ENCODE data around the gene ASPSCR1. TPM values are rescaled to one million over a fixed set of nuclear protein-coding genes. Genes with fewer than 3 reads are reported as not detected.

ASPSCR1 gene
- total RNA-seq, 2 experiments from 2014 or later: 77.8 to 89.1 TPM

DNA sequence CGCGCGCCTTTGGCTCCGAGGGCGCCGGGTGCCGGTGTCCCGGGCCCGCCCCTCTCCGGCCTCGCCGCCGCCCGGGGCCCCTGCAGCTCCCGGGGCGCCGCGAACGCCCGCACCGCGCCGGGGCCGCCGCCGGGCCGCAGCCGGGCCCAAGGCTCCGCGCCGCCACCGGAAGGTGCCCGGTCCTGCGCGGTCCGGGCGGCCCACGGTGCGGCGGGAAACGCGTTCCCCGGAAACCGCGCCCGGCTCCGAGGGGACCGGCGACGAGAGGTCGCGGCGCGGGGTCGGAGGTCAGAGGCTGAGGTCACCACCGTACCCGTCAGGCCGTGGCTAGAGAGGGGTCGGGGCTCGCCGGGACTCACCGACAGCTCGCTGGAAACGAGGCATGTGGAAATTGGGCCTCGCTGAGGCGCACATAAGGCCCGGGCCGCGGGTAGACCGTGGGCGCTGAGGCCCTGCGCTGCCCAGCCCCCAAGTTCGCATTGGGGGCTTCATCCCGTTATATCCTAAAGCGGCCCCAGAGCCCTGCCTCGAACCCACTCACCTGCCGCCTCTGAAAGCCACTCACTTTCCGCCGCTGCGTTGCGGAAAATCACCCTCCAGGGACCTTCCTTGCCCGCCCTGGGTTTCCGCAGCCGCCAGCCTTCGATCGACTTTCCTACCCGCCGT, 88.3 kb downstream of the ASPSCR1 start, which contains the start of gene DUS1L:
Gene DUS1L (minus strand): TSS at position 167 of the 666 bp plus-strand sequence. CDS start 745 bp downstream, outside the sequence.
- TSS peak; percentile 95 for BruUV-seq (replicated peaks)
- ChIA-PET POLR2A (interaction anchor here (0.8 to 1.0 kb wide), 3 partner anchors 11 to 40 kb away, joined by 3 to 5 read pairs (median 3); no protein-coding TSS in a partner anchor), CTCF (ENCODE audit: unreplicated experiment) (no interaction called here)
- no peaks in the 10 kb centered on the region; the same call in 1 of the 2 replicates for H4K20me1 ChIP-seq (ENCODE audit: insufficient read depth, low read length)
- no peaks in the 10 kb centered on the region for H3K9me2 ChIP-seq (ENCODE audit: insufficient read depth, low read length)
- H3K9me3 ChIP-seq (ENCODE audit: low read length): no peaks in the 10 kb centered on the region
- intact Hi-C loops (cut with micrococcal nuclease; ENCODE audit: unreplicated experiment): no loop called here
- peaks cover 19% of the 10 kb centered on the region for H3K4me1 ChIP-seq (ENCODE audit: insufficient read depth, low read length, poor library complexity, severe bottlenecking)
- H2AFZ ChIP-seq (ENCODE audit: low read length): peak within 1 kb of the TSS; percentile 78
- DNase-seq (ENCODE audit: low spot score): peak; percentile 84
- H3K4me3 ChIP-seq (ENCODE audit: low read depth, low read length, poor library complexity, severe bottlenecking): peak within 1 kb of the TSS; percentile 97
- peaks cover 34% of the 10 kb centered on the region for H3K36me3 ChIP-seq (ENCODE audit: insufficient read depth, low read length)
- H3K4me2 ChIP-seq (ENCODE audit: low read length): peak within 1 kb of the TSS; percentile 96
- peak within 1 kb of the TSS; percentile 42 for H3K27ac ChIP-seq (ENCODE audit: low read depth, low read length, poor library complexity, severe bottlenecking)
- H3K79me2 ChIP-seq (ENCODE audit: insufficient read depth, low read depth, low read length): peaks cover 18% of the 10 kb centered on the region; the same call in 1 of the 2 replicates
- no peak for TF ChIP-seq EZH2phosphoT487 (IDR thresholded peaks at IDR 0.05; ENCODE audit: borderline replicate concordance, low read depth, low read length)
- TF ChIP-seq, protein P1, sequence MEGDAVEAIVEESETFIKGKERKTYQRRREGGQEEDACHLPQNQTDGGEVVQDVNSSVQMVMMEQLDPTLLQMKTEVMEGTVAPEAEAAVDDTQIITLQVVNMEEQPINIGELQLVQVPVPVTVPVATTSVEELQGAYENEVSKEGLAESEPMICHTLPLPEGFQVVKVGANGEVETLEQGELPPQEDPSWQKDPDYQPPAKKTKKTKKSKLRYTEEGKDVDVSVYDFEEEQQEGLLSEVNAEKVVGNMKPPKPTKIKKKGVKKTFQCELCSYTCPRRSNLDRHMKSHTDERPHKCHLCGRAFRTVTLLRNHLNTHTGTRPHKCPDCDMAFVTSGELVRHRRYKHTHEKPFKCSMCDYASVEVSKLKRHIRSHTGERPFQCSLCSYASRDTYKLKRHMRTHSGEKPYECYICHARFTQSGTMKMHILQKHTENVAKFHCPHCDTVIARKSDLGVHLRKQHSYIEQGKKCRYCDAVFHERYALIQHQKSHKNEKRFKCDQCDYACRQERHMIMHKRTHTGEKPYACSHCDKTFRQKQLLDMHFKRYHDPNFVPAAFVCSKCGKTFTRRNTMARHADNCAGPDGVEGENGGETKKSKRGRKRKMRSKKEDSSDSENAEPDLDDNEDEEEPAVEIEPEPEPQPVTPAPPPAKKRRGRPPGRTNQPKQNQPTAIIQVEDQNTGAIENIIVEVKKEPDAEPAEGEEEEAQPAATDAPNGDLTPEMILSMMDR (conservative IDR thresholded peaks at IDR 0.05; ENCODE audit: low read length): no peak

Other genes starting within 250 kb of the ASPSCR1 start
- not detected in 2 replicates for gene GCGR, start 173.5 kb upstream of the ASPSCR1 start, total RNA-seq (2014; rRNA removed; shearing (Covaris generic))
- gene GCGR, start 173.5 kb upstream of the ASPSCR1 start, total RNA-seq (2022): not detected in 2 replicates
- 249 and 288 TPM in 2 replicates for gene MCRIP1, start 144.3 kb upstream of the ASPSCR1 start, total RNA-seq (2014; rRNA removed; shearing (Covaris generic))
- gene MCRIP1, start 144.3 kb upstream of the ASPSCR1 start, total RNA-seq (2022): 170 and 180 TPM in 2 replicates
- gene PPP1R27, start 142.6 kb upstream of the ASPSCR1 start, total RNA-seq (2014; rRNA removed; shearing (Covaris generic)): not detected in 2 replicates
- gene PPP1R27, start 142.6 kb upstream of the ASPSCR1 start, total RNA-seq (2022): not detected in 2 replicates
- 388 and 393 TPM in 2 replicates for gene P4HB, start 117.1 kb upstream of the ASPSCR1 start, total RNA-seq (2014; rRNA removed; shearing (Covaris generic))
- 502 and 577 TPM in 2 replicates for gene P4HB, start 117.1 kb upstream of the ASPSCR1 start, total RNA-seq (2022)
- 233 and 265 TPM in 2 replicates for gene ARHGDIA, start 106.3 kb upstream of the ASPSCR1 start, total RNA-seq (2014; rRNA removed; shearing (Covaris generic))
- 663 and 715 TPM in 2 replicates for gene ARHGDIA, start 106.3 kb upstream of the ASPSCR1 start, total RNA-seq (2022)
- 474 and 621 TPM in 2 replicates for gene ALYREF, start 86.0 kb upstream of the ASPSCR1 start, total RNA-seq (2014; rRNA removed; shearing (Covaris generic))
- 377 and 431 TPM in 2 replicates for gene ALYREF, start 86.0 kb upstream of the ASPSCR1 start, total RNA-seq (2022)
- gene ANAPC11, start 85.9 kb upstream of the ASPSCR1 start, total RNA-seq (2014; rRNA removed; shearing (Covaris generic)): 265 and 315 TPM in 2 replicates
- 225 and 227 TPM in 2 replicates for gene ANAPC11, start 85.9 kb upstream of the ASPSCR1 start, total RNA-seq (2022)
- gene NPB, start 75.4 kb upstream of the ASPSCR1 start, total RNA-seq (2014; rRNA removed; shearing (Covaris generic)): 3.2 and 3.9 TPM in 2 replicates
- 2.5 and 2.8 TPM in 2 replicates for gene NPB, start 75.4 kb upstream of the ASPSCR1 start, total RNA-seq (2022)
- 70.1 and 70.4 TPM in 2 replicates for gene PCYT2, start 66.2 kb upstream of the ASPSCR1 start, total RNA-seq (2014; rRNA removed; shearing (Covaris generic))
- 104 and 108 TPM in 2 replicates for gene PCYT2, start 66.2 kb upstream of the ASPSCR1 start, total RNA-seq (2022)
- 43.3 and 49.1 TPM in 2 replicates for gene SIRT7, start 59.5 kb upstream of the ASPSCR1 start, total RNA-seq (2014; rRNA removed; shearing (Covaris generic))
- gene SIRT7, start 59.5 kb upstream of the ASPSCR1 start, total RNA-seq (2022): 57.6 and 69.3 TPM in 2 replicates
- 16.9 and 22.7 TPM in 2 replicates for gene MAFG, start 49.9 kb upstream of the ASPSCR1 start, total RNA-seq (2014; rRNA removed; shearing (Covaris generic))
- 30.1 and 33.6 TPM in 2 replicates for gene MAFG, start 49.9 kb upstream of the ASPSCR1 start, total RNA-seq (2022)
- 211 and 239 TPM in 2 replicates for gene PYCR1, start 40.3 kb upstream of the ASPSCR1 start, total RNA-seq (2014; rRNA removed; shearing (Covaris generic))
- gene PYCR1, start 40.3 kb upstream of the ASPSCR1 start, total RNA-seq (2022): 165 and 173 TPM in 2 replicates
- gene MYADML2, start 30.4 kb upstream of the ASPSCR1 start, total RNA-seq (2014; rRNA removed; shearing (Covaris generic)): 0.19 TPM in 1 of 2 replicates, not detected in the other
- gene MYADML2, start 30.4 kb upstream of the ASPSCR1 start, total RNA-seq (2022): not detected in 2 replicates
- gene NOTUM, start 16.4 kb upstream of the ASPSCR1 start, total RNA-seq (2014; rRNA removed; shearing (Covaris generic)): 3.6 and 4.4 TPM in 2 replicates
- 0.88 and 1.9 TPM in 2 replicates for gene NOTUM, start 16.4 kb upstream of the ASPSCR1 start, total RNA-seq (2022)
- gene CENPX, start 45.2 kb downstream of the ASPSCR1 start, total RNA-seq (2014; rRNA removed; shearing (Covaris generic)): 249 and 251 TPM in 2 replicates
- 107 and 130 TPM in 2 replicates for gene CENPX, start 45.2 kb downstream of the ASPSCR1 start, total RNA-seq (2022)
- 52.0 and 62.6 TPM in 2 replicates for gene LRRC45, start 45.7 kb downstream of the ASPSCR1 start, total RNA-seq (2014; rRNA removed; shearing (Covaris generic))
- 40.9 and 41.2 TPM in 2 replicates for gene LRRC45, start 45.7 kb downstream of the ASPSCR1 start, total RNA-seq (2022)
- 15.7 and 24.4 TPM in 2 replicates for gene RAC3, start 54.0 kb downstream of the ASPSCR1 start, total RNA-seq (2014; rRNA removed; shearing (Covaris generic))
- 15.1 and 16.4 TPM in 2 replicates for gene RAC3, start 54.0 kb downstream of the ASPSCR1 start, total RNA-seq (2022)
- 138 and 147 TPM in 2 replicates for gene DCXR, start 60.1 kb downstream of the ASPSCR1 start, total RNA-seq (2014; rRNA removed; shearing (Covaris generic))
- 132 and 138 TPM in 2 replicates for gene DCXR, start 60.1 kb downstream of the ASPSCR1 start, total RNA-seq (2022)
- gene RFNG, start 74.2 kb downstream of the ASPSCR1 start, total RNA-seq (2014; rRNA removed; shearing (Covaris generic)): 50.5 and 59.4 TPM in 2 replicates
- 41.3 and 47.3 TPM in 2 replicates for gene RFNG, start 74.2 kb downstream of the ASPSCR1 start, total RNA-seq (2022)
- 137 and 169 TPM in 2 replicates for gene GPS1, start 74.3 kb downstream of the ASPSCR1 start, total RNA-seq (2014; rRNA removed; shearing (Covaris generic))
- 123 and 133 TPM in 2 replicates for gene GPS1, start 74.3 kb downstream of the ASPSCR1 start, total RNA-seq (2022)
- gene DUS1L, start 88.2 kb downstream of the ASPSCR1 start, total RNA-seq (2014; rRNA removed; shearing (Covaris generic)): 374 and 388 TPM in 2 replicates
- 300 and 320 TPM in 2 replicates for gene DUS1L, start 88.2 kb downstream of the ASPSCR1 start, total RNA-seq (2022)
- 94.4 and 111 TPM in 2 replicates for gene FASN, start 120.6 kb downstream of the ASPSCR1 start, total RNA-seq (2014; rRNA removed; shearing (Covaris generic))
- gene FASN, start 120.6 kb downstream of the ASPSCR1 start, total RNA-seq (2022): 299 and 364 TPM in 2 replicates
- gene CCDC57, start 235.2 kb downstream of the ASPSCR1 start, total RNA-seq (2014; rRNA removed; shearing (Covaris generic)): 30.7 and 34.5 TPM in 2 replicates
- 56.1 and 58.7 TPM in 2 replicates for gene CCDC57, start 235.2 kb downstream of the ASPSCR1 start, total RNA-seq (2022)